Measurements from ENCODE around the gene DEPP1.

Gene DEPP1

GRCh38 chr10:44990965-44991364, 12.4 kb upstream of the DEPP1 start:
- Histone ChIP-seq H3K79me2 (ENCODE audit: insufficient read depth, low read length) (no peaks in the 10 kb centered on the region), H3K4me3 (ENCODE audit: insufficient read depth, low read length, poor library complexity, severe bottlenecking) (no peak overlapping the region), H3F3A (ENCODE audit: insufficient read depth) (no peaks in the 10 kb centered on the region), H3K27me3 (ENCODE audit: low read length) (no peaks in the 10 kb centered on the region), H3K27ac (ENCODE audit: low read depth, low read length) (no peak overlapping the region), H3K9me2 (replicated peaks; ENCODE audit: insufficient read depth, low read length) (no peaks in the 10 kb centered on the region), H3K9ac (ENCODE audit: low read length) (no peak overlapping the region), H3K9me3 (ENCODE audit: insufficient read depth, low read length) (no peaks in the 10 kb centered on the region), H3K4me2 (ENCODE audit: low read depth, low read length, poor library complexity, severe bottlenecking) (no peak overlapping the region), H4K20me1 (ENCODE audit: low read depth, low read length) (no peaks in the 10 kb centered on the region), H3K36me3 (ENCODE audit: low read length) (no peaks in the 10 kb centered on the region), H2AFZ (ENCODE audit: low read depth, low read length, severe bottlenecking) (no peak overlapping the region)
- no peak for TF ChIP-seq EZH2phosphoT487 (conservative IDR thresholded peaks at IDR 0.05; ENCODE audit: low read length)
- TF ChIP-seq, protein P1, sequence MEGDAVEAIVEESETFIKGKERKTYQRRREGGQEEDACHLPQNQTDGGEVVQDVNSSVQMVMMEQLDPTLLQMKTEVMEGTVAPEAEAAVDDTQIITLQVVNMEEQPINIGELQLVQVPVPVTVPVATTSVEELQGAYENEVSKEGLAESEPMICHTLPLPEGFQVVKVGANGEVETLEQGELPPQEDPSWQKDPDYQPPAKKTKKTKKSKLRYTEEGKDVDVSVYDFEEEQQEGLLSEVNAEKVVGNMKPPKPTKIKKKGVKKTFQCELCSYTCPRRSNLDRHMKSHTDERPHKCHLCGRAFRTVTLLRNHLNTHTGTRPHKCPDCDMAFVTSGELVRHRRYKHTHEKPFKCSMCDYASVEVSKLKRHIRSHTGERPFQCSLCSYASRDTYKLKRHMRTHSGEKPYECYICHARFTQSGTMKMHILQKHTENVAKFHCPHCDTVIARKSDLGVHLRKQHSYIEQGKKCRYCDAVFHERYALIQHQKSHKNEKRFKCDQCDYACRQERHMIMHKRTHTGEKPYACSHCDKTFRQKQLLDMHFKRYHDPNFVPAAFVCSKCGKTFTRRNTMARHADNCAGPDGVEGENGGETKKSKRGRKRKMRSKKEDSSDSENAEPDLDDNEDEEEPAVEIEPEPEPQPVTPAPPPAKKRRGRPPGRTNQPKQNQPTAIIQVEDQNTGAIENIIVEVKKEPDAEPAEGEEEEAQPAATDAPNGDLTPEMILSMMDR (IDR thresholded peaks at IDR 0.05; ENCODE audit: insufficient read depth, low read length, poor library complexity, severe bottlenecking), result no peak

- H3K36me3 ChIP-seq (ENCODE audit: low read length), result no peaks in the 10 kb centered on the region
- no peaks in the 10 kb centered on the region for H3K27me3 ChIP-seq (ENCODE audit: low read length)
- TF ChIP-seq, protein P1 (IDR thresholded peaks at IDR 0.05; ENCODE audit: insufficient read depth, low read length, poor library complexity, severe bottlenecking), result no peak
- no peak for TF ChIP-seq EZH2phosphoT487 (conservative IDR thresholded peaks at IDR 0.05; ENCODE audit: low read length)
- H3K27ac ChIP-seq (ENCODE audit: low read depth, low read length), result no peak overlapping the region
- H3K9me3 ChIP-seq (ENCODE audit: insufficient read depth, low read length), result no peaks in the 10 kb centered on the region
- H2AFZ ChIP-seq (ENCODE audit: low read depth, low read length, severe bottlenecking), result no peak overlapping the region
- H3K4me3 ChIP-seq (ENCODE audit: insufficient read depth, low read length, poor library complexity, severe bottlenecking), result no peak overlapping the region
- no peaks in the 10 kb centered on the region for H3F3A ChIP-seq (ENCODE audit: insufficient read depth)
- no peaks in the 10 kb centered on the region for H4K20me1 ChIP-seq (ENCODE audit: low read depth, low read length)
- no peak overlapping the region for H3K4me2 ChIP-seq (ENCODE audit: low read depth, low read length, poor library complexity, severe bottlenecking)
- H3K79me2 ChIP-seq (ENCODE audit: insufficient read depth, low read length), result no peaks in the 10 kb centered on the region
- H3K9ac ChIP-seq (ENCODE audit: low read length), result no peak overlapping the region
- H3K9me2 ChIP-seq (replicated peaks; ENCODE audit: insufficient read depth, low read length), result no peaks in the 10 kb centered on the region
These were observed 11.7 kb upstream of the DEPP1 start for GRCh38 chr10:44990302-44990655.

GRCh38 chr10:44989597-44990301, 11.1 kb upstream of the DEPP1 start:
- Histone ChIP-seq H3K27ac (ENCODE audit: low read depth, low read length) (no peak overlapping the region), H3F3A (ENCODE audit: insufficient read depth) (no peaks in the 10 kb centered on the region), H3K9me2 (replicated peaks; ENCODE audit: insufficient read depth, low read length) (no peaks in the 10 kb centered on the region), H3K79me2 (ENCODE audit: insufficient read depth, low read length) (no peaks in the 10 kb centered on the region), H3K4me2 (ENCODE audit: low read depth, low read length, poor library complexity, severe bottlenecking) (no peak overlapping the region), H3K36me3 (ENCODE audit: low read length) (no peaks in the 10 kb centered on the region), H2AFZ (ENCODE audit: low read depth, low read length, severe bottlenecking) (no peak overlapping the region), H3K9ac (ENCODE audit: low read length) (no peak overlapping the region), H3K27me3 (ENCODE audit: low read length) (no peaks in the 10 kb centered on the region), H3K9me3 (ENCODE audit: insufficient read depth, low read length) (no peaks in the 10 kb centered on the region), H4K20me1 (ENCODE audit: low read depth, low read length) (no peaks in the 10 kb centered on the region), H3K4me3 (ENCODE audit: insufficient read depth, low read length, poor library complexity, severe bottlenecking) (no peak overlapping the region)
- TF ChIP-seq, protein P1 (IDR thresholded peaks at IDR 0.05; ENCODE audit: insufficient read depth, low read length, poor library complexity, severe bottlenecking), result no peak
- TF ChIP-seq EZH2phosphoT487 (conservative IDR thresholded peaks at IDR 0.05; ENCODE audit: low read length), result no peak

Data from SU-DHL-6 (cell line).